A673 (cell line): ENCODE data around the gene DCUN1D4. TPM values are rescaled to one million over a fixed set of nuclear protein-coding genes. Genes with fewer than 3 reads are reported as not detected.
A peak's percentile ranks its signal among the peaks of the same experiment; 100 is the strongest.

Experiments used
- Bru-seq: library from RNA; stranded (reverse); fragments of 400-500 nt; gene quantifications from one replicate; lab custom pipeline; 2021; lab: Mats Ljungman, UMichigan
- BruChase-seq, 2 experiments: library from RNA; stranded (reverse); fragments of 400-500 nt; gene quantifications; one replicate each; lab custom pipeline; 2021; lab: Mats Ljungman, UMichigan
- BruUV-seq: library from RNA; stranded (reverse); fragments of 400-500 nt; replicated peaks from 2 replicates; lab custom pipeline; 2021; lab: Mats Ljungman, UMichigan
- CTCF ChIA-PET: fragments of 300-600 bp; sonication (Branson Sonifier 250); formaldehyde crosslinking; loops from one replicate; lab custom pipeline; 2022; ENCODE audit warnings: antibody characterized with exemption; lab: Charles Lee
- POLR2A ChIA-PET: fragments of 300-600 bp; sonication (Branson Sonifier 250); formaldehyde crosslinking; loops from one replicate; lab custom pipeline; 2022; ENCODE audit warnings: antibody characterized with exemption; ENCODE audit not compliant: low non-redundant PET; lab: Charles Lee
- DNase-seq: peaks from one replicate; pipeline ENCODE4 v3.0.0-alpha.2; 2015; ENCODE audit warnings: low spot score
- H3K27ac ChIP-seq: fragments of 200-600 bp; sonication (generic); 2 replicates; pipeline ENCODE4 v1.5.1; 2016; ENCODE audit warnings: mixed run types, low read depth, mild to moderate bottlenecking, mixed read lengths, antibody characterized with exemption, low read length; ENCODE audit not compliant: poor library complexity, severe bottlenecking
- H3K27me3 ChIP-seq: fragments of 200-600 bp; sonication (generic); replicated peaks from 2 replicates; pipeline ENCODE4 v1.6.1; 2017; ENCODE audit warnings: mixed run types, low read depth, mild to moderate bottlenecking, mixed read lengths, antibody characterized with exemption, low read length; ENCODE audit not compliant: insufficient read depth, poor library complexity
- H3K36me3 ChIP-seq: fragments of 200-600 bp; sonication (generic); 2 replicates; pipeline ENCODE4 v1.6.1; 2016; ENCODE audit warnings: mixed run types, mild to moderate bottlenecking, mixed read lengths, antibody characterized with exemption, low read length; ENCODE audit not compliant: insufficient read depth, poor library complexity, severe bottlenecking
- H3K4me1 ChIP-seq: fragments of 200-600 bp; sonication (generic); 2 replicates; pipeline ENCODE4 v1.6.1; 2017; ENCODE audit warnings: mixed run types, mild to moderate bottlenecking, mixed read lengths, antibody characterized with exemption, low read length; ENCODE audit not compliant: insufficient read depth, poor library complexity, severe bottlenecking
- H3K4me3 ChIP-seq: fragments of 200-600 bp; sonication (generic); 2 replicates; pipeline ENCODE4 v1.5.1; 2016; ENCODE audit warnings: low read depth, mixed run types, mild to moderate bottlenecking, mixed read lengths, low read length; ENCODE audit not compliant: poor library complexity, severe bottlenecking
- H3K9me3 ChIP-seq: fragments of 200-600 bp; sonication (generic); 2 replicates; pipeline ENCODE4 v1.6.1; 2016; ENCODE audit warnings: mixed run types, low read depth, mild to moderate bottlenecking, mixed read lengths, antibody characterized with exemption, low read length; ENCODE audit not compliant: poor library complexity, severe bottlenecking
- EZH2 ChIP-seq: fragments of 200-600 bp; sonication (generic); IDR thresholded peaks from 2 replicates; pipeline ENCODE4 v1.6.1; 2017; ENCODE audit warnings: borderline replicate concordance, low read depth, mild to moderate bottlenecking, mixed read lengths, antibody characterized with exemption, low read length; ENCODE audit not compliant: poor library complexity, severe bottlenecking
- intact Hi-C: fragments of 100-400 bp; cut with micrococcal nuclease; formaldehyde crosslinking; loops from one replicate; pipeline ENCODE4 v1.10.0; 2022; ENCODE audit not compliant: unreplicated experiment
- long read RNA-seq: library from polyadenylated mRNA; stranded (forward); transcript quantifications from one replicate; pipeline ENCODE4 v2.0.0, GENCODE V29; 2022
- total RNA-seq: library from RNA; stranded (reverse); gene quantifications from 2 replicates; pipeline ENCODE4 v1.2.3, GENCODE V29; 2021
- TF ChIP-seq, protein P1 (sequence below): fragments of 300-800, 200-600 bp; sonication (generic); conservative IDR thresholded peaks from 2 replicates; pipeline ENCODE4 v1.5.1; 2017; ENCODE audit warnings: low read depth, mild to moderate bottlenecking, antibody characterized with exemption, low read length, moderate library complexity, mixed read lengths

Gene DCUN1D4
- total RNA-seq (21.5 and 31.7 TPM in 2 replicates), Bru-seq, nascent RNA (percentile 79 among the genes with signal in this experiment), BruChase-seq, experiment 1, labeled RNA remaining after a 2-hour chase (percentile 86 among the genes with signal in this experiment), BruChase-seq, experiment 2, labeled RNA remaining after a 6-hour chase (percentile 67 among the genes with signal in this experiment)
- long read RNA-seq, full-length matches to known transcripts: 35 of 46 reads
- long read RNA-seq, partial matches to known transcripts: 1 of 46 reads
- long read RNA-seq, other reads (novel, unspliced or antisense): 10 of 46 reads

DNA sequence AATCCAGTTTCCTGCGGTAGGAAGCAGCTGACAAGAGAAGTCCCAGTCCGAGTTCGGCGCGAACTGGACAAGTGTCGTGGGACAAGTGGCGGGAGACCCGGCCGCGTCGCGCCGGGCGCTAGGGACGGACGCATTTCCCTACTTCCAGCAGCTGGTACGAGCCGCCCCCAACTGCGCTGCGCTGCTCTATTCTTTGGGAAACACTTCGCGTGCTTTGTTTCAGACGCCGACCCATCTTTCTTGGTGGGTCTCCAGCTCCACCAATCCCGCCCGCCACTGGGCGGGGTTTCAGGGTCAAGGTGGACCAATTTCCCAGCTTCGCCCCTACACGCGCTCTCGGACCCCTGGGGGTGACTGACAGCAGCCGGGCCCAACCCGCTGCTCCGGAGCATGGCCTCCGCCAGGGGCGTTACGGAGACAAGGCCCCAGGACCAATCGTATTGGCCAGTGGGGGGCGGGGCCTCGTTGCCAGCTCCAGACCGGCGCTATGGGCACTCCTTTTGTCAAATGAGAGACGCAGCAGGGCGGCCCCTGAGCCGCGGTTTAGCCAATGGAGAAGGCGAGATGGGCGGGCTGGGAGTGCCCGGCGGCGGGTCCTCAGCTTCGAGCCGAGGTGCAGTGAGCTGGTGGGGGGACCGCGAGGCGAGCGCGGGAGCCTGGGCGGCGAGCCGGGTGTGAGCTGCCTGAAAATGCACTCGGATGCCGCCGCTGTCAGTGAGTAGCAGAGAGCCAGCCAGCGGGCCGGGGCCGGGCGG, at the start of gene DCUN1D4:
DCUN1D4 (plus strand) TSS at position 600 of the 755 bp plus-strand sequence; CDS start at position 690, 90 bp downstream.
- POLR2A ChIA-PET: no interaction called here
- intact Hi-C loops: no loop called here

DNA sequence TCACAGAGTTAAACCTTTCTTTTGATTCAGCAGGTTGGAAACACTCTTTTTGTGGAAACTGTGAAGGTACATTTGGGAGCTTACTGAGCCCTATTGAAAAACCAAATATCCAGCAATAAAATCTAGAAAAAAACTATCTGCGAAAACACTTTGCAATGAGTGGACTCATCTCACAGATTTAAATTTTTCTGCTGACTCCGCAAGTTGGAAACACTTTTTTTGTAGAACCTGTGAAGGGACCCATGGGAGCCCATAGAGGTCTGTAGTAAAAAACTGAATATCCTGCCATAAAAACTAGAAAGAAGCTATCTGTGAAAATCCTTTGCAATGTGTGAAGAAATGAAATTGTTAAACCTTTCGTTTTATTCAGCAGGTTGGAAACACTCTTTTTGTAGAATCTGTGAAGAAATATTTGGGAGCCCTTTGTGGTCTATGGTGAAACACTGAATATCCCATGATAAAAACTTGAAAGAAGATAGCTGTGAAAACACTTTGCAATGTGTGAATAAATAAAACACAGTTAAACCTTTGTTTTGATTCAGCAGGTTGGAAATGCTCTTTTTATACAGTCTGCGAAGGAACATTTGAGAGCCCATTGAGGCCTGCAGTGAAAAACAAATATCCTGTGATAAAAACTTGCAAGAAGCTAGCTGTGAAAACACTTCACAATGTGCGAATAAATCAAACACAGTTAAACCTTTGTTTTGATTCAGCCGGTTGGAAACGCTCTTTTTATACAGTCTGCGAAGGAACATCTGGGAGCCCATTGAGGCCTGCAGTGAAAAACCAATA, 22.3 kb upstream of the DCUN1D4 start:
- BruUV-seq: no TSS peak
- Histone ChIP-seq H3K4me1 (no peaks in the 10 kb centered on the region), H3K27me3 (no peaks in the 10 kb centered on the region), H3K36me3 (no peaks in the 10 kb centered on the region), H3K4me3 (no peak overlapping the region), H3K9me3 (no peaks in the 10 kb centered on the region), H3K27ac (no peak overlapping the region)
- TF ChIP-seq EZH2: no peak
- TF ChIP-seq, protein P1, sequence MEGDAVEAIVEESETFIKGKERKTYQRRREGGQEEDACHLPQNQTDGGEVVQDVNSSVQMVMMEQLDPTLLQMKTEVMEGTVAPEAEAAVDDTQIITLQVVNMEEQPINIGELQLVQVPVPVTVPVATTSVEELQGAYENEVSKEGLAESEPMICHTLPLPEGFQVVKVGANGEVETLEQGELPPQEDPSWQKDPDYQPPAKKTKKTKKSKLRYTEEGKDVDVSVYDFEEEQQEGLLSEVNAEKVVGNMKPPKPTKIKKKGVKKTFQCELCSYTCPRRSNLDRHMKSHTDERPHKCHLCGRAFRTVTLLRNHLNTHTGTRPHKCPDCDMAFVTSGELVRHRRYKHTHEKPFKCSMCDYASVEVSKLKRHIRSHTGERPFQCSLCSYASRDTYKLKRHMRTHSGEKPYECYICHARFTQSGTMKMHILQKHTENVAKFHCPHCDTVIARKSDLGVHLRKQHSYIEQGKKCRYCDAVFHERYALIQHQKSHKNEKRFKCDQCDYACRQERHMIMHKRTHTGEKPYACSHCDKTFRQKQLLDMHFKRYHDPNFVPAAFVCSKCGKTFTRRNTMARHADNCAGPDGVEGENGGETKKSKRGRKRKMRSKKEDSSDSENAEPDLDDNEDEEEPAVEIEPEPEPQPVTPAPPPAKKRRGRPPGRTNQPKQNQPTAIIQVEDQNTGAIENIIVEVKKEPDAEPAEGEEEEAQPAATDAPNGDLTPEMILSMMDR: no peak
- intact Hi-C loops: no loop called here
- DNase-seq: no peak
- ChIA-PET POLR2A (no interaction called here), CTCF (no interaction called here)

More for the DNA sequence above, at the start of gene DCUN1D4:
- peak; percentile 97 for DNase-seq
- H3K4me1 ChIP-seq: no peaks in the 10 kb centered on the region
- TF ChIP-seq EZH2: no peak
- TF ChIP-seq, protein P1: no peak
- H3K27me3 ChIP-seq: no peaks in the 10 kb centered on the region
- H3K36me3 ChIP-seq: no peaks in the 10 kb centered on the region
- no TSS peak for BruUV-seq
- H3K9me3 ChIP-seq: no peaks in the 10 kb centered on the region
- peak within 1 kb of the TSS; percentile 65 for H3K27ac ChIP-seq
- peak within 1 kb of the TSS; percentile 71 for H3K4me3 ChIP-seq
- CTCF ChIA-PET: no interaction called here

DNA sequence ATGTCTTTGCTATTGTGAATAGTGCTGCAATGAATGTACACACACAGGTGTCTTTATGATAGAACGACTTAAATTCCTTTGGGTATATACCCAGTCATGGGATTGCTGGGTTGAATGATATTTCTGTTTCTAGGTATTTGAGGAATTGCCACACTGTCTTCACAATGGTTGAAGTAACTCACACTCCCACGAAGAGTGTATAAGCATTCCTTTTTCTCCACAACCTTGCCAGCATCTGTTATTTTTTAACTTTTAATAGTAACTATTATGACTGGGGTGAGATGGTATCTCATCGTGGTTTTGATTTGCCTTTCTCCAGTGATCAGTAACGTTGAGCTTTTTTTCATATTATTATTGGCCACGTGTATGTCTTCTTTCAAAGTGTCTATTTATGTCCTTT, 17.6 kb upstream of the DCUN1D4 start:
- Histone ChIP-seq H3K36me3 (no peaks in the 10 kb centered on the region), H3K9me3 (no peaks in the 10 kb centered on the region), H3K27me3 (no peaks in the 10 kb centered on the region), H3K4me1 (no peaks in the 10 kb centered on the region), H3K27ac (no peak overlapping the region), H3K4me3 (no peak overlapping the region)
- no TSS peak for BruUV-seq
- TF ChIP-seq, protein P1: no peak
- TF ChIP-seq EZH2: no peak
- CTCF ChIA-PET: no interaction called here
- DNase-seq: no peak
- POLR2A ChIA-PET: no interaction called here
- intact Hi-C loops: no loop called here
